RCC 7860 (cell line): Measurements from ENCODE around the gene TMEM121B.
"Not testable (repeated sequence)": the region's sequence is repeated elsewhere in the genome, so short reads cannot be mapped to it uniquely, and the experiment has no call there.

Source experiments
- DNase-seq: peaks from one replicate; pipeline ENCODE4 v3.0.0-alpha.2; 2015; ENCODE audit warnings: low spot score
- FAIRE-seq: peaks from 2 replicates; lab custom pipeline; 2012; peaks lifted over from hg19 to GRCh38; lab: Jason Lieb, UNC

Gene TMEM121B

GRCh38 chr22:17121233-17122195 is at the start of gene TMEM121B:
Gene TMEM121B (minus strand): TSS chr22:17121360. CDS start chr22:17121127, 233 bp downstream.
- FAIRE-seq (no peak), DNase-seq (no peak)

- FAIRE-seq (no peak), DNase-seq (no peak)
Observed at GRCh38 chr22:17167486-17167885, 46.3 kb upstream of the TMEM121B start.

DNA sequence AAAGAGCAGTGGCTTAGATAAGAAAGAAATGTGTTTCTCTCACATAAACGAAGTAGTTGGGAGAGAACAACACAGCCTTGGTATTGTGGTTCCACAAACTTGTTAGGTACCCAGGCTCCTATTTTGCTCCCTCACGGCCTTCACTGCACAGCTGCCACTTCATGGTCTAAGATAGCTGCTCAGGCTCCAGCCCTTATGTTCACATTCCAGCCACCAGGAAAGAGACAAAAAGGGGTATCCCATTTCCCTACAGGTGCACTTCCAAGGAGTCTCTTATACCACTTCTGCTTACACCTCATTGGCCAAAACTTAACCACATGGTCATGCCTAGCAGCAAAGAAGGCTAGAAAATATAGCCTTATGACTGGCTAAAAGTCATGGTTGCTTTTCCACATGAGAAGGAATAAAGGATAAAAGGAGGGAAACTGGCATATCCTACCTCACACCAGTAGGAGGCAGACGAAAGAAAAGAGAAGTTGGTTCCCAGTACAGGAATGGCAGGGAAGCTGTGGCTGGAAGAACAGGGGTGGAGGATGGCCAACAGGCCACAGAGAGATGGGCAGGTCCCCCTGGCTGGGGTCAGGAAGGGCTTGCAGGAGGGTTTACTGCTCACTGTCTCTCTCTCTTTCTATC is 43.3 kb upstream of the TMEM121B start:
- no peak for FAIRE-seq
- no peak for DNase-seq

- DNase-seq, result no peak
- no peak for FAIRE-seq
Observed at GRCh38 chr22:17162731-17163130, 41.6 kb upstream of the TMEM121B start.

DNA sequence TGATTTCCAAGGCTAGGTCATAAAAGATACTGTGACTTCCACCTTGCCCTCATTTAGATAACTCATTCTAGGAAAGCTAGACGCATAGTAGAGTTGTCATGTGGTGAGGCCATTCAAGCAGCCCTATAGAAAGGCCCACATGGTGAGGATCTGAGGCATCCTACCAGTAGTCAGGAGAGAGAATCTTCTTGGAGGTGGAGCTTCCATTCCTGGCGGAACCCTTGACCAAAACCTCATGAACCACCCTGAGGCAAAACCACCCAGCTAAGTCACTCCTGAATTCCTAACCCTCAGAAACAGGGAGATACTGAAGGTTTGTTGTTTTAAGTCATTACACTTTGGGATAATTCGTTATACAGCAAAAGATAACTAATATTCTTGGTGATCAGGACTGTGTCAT is 40.8 kb upstream of the TMEM121B start:
- no peak for FAIRE-seq

GRCh38 chr22:17159504-17159951 is 38.4 kb upstream of the TMEM121B start:
- FAIRE-seq, result no peak
- peak; percentile 38 for DNase-seq

More for the DNA sequence above, 40.8 kb upstream of the TMEM121B start:
- no peak for DNase-seq

DNA sequence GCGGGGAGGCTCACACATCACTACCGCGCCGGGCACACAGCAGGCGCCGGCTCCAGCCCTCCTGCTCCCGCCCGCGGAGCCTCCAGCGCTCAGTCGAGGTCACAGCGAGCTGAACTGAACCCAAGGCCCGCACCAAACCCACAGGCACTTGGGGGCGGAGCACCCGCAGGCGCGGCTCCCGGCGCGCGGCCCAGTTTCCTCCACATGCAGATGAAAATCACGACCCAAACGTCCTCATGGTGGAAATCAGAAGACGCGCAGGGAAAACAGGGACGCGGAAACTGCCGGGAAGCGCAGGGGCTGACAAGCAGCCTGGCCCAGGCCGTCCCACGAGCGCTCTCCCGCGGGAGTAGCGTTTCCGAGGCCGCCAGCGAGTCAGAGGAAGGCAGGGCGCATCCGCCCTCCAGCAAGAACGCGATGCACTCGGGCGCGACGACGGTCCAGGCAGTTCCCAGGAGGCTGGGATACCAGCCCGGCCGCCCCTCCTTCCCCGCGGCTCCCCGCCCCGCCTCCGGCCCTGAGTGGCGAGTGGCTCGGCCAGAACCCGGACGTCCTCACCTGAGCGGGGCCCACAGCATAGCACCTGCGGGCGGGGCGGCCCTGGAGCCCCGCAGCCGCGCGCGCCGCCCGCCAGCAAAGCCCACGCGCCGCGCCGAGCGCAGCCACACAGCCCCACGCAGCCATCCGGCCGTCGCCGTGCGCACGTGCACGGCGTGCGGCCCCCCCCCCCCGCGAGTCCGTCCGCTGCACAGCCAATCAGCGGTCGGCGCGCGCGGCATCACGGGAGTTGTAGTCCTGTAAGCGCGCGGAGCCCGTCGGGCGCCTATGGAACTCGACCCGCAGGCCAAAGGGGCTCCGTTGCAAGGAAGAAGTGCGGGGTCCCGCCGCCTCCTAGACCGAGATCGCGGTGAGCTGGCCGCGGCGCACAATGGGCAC is 37.7 kb upstream of the TMEM121B start, which contains the start of gene HDHD5:
TSS of gene HDHD5 (minus strand) at position 710 of the 936 bp plus-strand sequence. CDS start at position 684, 26 bp downstream.
- DNase-seq (peak; percentile 71), FAIRE-seq (no peak)

DNA sequence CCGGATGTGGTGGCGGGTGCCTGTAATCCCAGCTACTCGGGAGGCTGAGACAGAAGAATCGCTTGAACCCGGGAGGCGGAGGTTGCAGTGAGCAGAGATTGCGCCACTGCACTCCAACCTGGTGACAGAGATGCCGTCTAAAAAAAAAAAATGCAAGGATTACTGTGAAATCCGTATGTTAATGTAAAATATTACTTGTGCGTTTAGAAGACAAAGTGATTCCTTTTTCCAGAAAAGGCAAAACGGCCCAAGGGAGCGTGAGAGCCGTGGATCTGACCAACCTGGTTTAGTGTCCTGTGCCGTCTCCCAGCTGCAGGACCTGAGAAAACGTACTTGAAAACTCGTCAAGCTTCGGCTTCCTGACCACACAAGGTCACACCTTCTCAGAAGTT is 37.0 kb upstream of the TMEM121B start:
- FAIRE-seq (no peak), DNase-seq (no peak)

DNA sequence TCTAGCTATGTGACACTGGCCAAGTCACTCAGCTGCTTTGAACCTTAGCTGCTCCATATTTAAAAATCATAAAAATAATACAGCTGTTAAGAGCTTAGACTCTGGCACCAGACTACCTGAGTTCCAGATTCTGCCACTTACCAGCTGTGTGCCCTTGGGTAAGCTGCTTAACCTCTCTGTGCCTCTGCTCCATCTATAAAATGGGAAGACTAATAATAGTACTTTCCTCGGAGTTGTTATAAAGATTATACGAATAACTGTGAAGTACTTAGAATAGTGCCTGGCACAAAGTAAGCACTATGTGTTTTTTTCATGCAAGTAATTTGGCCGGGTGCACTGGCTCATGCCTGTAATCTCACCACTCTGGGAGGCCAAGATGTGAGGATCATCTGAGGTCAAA is 36.6 kb upstream of the TMEM121B start:
- no peak for DNase-seq
- no peak for FAIRE-seq

DNA sequence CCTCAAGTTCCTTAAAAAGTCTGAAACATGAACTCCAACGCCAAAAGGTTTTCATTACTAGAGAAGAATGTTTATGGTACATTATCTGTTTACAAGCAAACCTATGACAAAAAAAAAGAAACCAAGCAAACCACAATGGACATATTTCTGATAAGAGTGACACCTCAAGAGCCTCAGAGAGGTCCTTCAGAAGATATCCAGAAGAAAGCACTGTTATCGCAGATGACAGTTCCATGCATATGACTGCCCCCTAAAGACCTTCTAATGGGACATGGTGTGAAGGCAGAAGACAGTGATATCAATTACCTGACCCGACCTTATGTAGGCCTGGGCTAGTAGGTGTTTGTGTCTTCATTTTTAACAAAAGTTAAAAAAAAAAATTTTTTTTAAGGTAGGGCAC is 34.8 kb upstream of the TMEM121B start:
- DNase-seq, result no peak
- FAIRE-seq, result no peak

DNA sequence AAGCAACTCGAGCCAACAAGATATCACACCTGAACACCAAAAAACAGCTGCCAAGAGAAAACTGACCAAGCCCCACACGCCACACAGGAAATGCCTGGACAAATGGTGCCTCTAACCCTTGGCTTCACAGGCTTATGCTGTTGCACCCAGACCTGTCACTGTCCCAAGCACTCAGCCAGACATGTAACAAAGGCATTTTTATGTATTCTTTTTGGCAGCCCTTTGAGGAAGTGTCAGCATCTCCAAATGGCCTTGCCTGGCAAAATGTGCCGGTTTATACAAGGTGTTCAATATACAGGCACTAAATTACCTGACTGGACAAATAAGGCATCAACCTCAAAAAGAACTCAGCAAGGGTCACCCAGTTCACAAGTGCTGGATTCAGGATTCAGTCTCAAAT is 31.8 kb upstream of the TMEM121B start:
- DNase-seq (no peak), FAIRE-seq (no peak)

DNA sequence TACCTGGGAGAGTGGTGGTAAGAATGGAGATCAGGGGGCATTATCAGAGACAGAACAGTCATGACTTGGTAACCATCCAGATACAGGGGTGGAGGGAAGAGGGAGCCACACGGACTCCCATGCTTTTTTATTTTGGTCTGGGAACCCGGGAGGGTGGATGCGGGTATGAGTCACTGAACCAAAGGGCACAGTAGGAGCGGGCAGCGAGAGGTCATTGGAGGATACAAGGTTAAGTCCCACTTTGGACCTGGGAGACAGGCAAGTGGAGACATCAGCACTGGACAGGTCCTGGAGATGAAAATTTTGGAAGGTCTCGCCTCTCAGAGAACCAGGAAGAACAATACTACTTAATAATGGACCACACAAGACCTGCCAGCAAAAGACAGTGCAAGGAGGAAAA is 31.2 kb upstream of the TMEM121B start:
- no peak for DNase-seq
- FAIRE-seq, result no peak

DNA sequence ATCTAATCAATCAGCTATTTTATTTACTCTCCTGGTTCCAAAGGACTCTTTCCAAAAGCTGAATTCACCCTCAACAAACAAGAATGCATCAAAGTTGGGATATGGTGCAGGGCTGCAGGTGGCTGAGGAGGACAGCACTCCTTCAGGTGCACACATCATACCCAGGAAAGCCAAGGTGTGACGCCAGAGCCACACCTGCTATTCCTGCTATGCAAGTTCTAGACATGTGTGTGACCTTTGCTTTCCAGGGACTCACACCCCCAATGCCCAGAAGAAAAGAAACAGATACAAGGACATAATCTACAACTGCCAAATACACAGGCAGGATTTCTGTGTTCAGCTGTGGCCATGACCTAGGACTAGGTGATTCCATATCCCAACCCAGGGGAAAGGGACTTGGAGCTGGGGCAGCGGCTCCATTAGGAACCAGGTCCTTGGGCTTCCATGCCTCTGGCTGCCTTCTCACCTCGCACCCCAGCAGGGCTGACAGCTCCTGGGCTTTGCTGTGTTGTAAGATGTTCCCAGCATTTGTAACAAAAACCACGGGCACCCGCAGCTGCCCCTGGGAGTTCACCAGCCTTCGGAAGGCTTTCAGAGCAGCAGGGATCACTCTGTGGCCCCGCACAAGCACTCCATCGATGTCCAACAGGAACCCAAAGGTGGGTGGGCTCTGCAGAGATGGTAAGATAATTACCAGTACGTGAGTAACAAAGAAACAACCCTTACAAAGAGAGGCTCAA is 28.1 kb upstream of the TMEM121B start:
- DNase-seq (no peak), FAIRE-seq (no peak)

- DNase-seq, FAIRE-seq: not testable (repeated sequence)
Observed at GRCh38 chr22:17147458-17147857, 26.3 kb upstream of the TMEM121B start.

DNA sequence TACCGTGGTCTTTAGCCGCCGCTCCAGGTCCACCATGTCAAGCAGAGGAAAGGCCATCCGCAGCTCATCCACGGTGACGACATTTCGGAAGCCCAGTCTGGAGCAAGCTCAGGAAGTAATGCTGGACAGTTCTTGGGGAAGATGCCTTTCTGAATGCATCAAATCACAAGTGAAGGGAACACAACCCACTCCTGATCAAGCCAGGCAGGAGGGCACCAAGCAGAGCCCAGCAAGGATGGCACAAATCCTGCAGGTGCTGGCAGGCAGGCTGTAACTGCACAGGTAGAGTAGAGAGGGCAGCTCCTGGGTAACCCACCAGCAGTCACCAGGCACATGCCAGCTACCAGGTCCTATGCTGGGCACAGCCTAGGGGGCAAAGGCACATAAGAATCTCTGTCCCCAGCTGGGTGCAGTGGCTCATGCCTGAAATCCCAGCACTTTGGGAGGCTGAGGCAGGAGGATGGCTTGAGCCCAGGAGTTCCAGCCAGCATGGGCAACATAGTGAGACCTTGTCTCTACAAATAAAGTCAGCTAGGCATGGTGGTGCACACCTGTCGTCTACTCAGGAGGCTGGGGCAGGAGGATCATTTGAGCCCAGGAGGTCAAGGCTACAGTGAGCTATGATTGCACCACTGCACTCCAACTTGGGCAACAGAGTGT is 24.0 kb upstream of the TMEM121B start:
- FAIRE-seq, result no peak
- no peak for DNase-seq

DNA sequence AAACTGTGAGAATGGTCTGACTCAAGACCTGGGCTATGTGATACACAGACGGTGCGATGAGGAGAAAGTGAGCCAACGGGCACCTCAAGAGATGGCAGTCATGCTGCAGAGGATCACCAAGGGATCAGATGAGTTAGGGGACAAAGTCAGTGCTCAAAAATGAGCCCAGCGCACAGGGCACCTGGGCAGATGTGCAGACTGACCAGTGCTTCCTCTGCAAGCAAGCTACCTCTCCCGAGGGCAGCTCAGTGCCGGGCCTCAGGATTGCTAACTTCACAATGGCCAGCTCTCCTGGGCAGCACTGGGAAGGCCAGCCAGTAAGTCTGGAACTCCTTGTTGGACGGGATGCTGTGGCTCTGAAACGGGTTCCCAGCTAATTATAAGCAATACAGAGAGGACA is 22.7 kb upstream of the TMEM121B start:
- FAIRE-seq, result no peak
- DNase-seq, result no peak

DNA sequence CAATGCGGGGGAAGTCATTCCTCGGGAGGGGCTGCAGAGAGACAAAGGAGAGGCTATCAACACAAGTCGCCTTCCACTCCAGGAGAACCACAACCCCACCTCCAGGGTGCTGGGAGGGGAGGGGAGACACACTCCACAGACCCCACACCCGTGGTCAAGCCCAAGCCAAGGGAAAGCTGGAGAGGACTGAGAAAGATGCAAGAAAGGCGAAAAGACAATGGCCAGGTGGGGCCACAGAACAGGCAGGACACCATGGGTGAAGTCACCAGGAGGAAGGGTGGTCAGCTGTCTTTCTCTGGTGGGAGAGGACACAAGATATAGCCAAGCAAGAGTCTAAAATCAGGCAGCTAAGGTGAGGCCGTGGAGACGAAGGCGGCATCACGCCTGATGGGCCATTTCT is 21.9 kb upstream of the TMEM121B start:
- DNase-seq, result no peak
- no peak for FAIRE-seq

DNA sequence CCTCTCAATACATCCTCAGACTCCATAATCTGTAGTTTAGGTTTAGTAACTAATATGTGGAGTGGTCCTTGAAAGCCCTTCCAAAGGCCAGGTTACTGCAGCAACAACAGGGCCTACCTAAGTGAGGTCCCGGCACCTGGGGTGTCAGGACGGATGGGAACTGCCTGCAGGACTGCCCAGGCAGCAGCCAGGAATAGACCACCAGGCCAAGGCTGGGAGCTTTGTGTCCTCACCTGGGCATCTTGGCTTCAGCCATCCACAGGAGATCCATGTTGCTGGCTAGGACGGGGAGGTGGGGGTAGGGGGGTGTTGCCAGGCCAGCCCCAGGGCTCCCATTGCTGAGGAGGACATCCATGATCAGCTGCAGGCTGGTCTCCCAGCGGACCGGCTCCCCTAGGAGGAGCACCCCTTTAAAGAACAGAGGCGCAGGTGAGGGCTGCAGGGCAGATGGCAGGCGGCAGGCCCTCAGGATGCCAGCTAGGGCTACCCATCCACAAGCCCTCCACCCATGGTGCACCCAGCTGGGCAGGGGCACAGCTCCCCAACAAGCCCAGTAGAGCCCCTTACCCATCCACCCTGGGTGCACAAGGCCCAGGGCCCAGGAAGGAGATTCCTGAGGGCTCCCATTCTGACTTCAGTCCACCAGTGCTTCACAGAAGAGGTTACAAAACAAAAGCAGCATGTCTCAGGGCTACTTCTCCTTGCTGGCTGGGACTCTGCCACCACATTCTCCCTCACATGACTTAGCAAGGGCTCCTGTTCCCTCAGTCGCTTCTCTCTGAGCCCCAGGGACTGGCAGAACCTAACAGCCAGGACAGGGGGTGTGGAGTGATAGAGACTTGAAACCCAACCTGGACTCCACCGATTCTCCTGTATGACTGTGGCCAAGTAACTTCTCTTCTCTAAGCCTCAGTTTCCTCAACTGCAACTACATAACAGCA is 19.9 kb upstream of the TMEM121B start:
- DNase-seq, result no peak
- FAIRE-seq, result no peak
